Central memory CD8-positive, alpha-beta T cell (primary cell): Measurements from ENCODE around the gene RNF6.

Experiments
- ATAC-seq: fragments of 150-1000 bp; cut with Tn5 transposase; replicated peaks from 2 replicates; pipeline ENCODE4 v1.10.0; 2022; ENCODE audit warnings: mild to moderate bottlenecking, moderate FRiP score, moderate number of reproducible peaks; ENCODE audit not compliant: poor library complexity, severe bottlenecking; ENCODE audit errors: extremely low read depth
- DNase-seq, 2 donors: peaks; one replicate each; pipeline ENCODE4 v3.0.0; 2021; ENCODE audit warnings: low spot score in 2 of 2
- H3K27ac Mint-ChIP-seq: one replicate; pipeline ENCODE4 v1.8.0; 2022; ENCODE audit warnings: low read depth, mild to moderate bottlenecking, moderate library complexity, mixed read lengths
- H3K27me3 Mint-ChIP-seq: one replicate; pipeline ENCODE4 v1.8.0; 2022; ENCODE audit warnings: mixed read lengths
- H3K36me3 Mint-ChIP-seq: one replicate; pipeline ENCODE4 v1.8.0; 2022; ENCODE audit warnings: mild to moderate bottlenecking, moderate library complexity, mixed read lengths; ENCODE audit not compliant: insufficient read depth
- H3K4me1 Mint-ChIP-seq: one replicate; pipeline ENCODE4 v1.8.0; 2022; ENCODE audit warnings: mixed read lengths
- H3K4me3 Mint-ChIP-seq: one replicate; pipeline ENCODE4 v1.8.0; 2022; ENCODE audit warnings: mild to moderate bottlenecking, moderate library complexity, mixed read lengths
- H3K9me3 Mint-ChIP-seq: one replicate; pipeline ENCODE4 v1.8.0; 2022; ENCODE audit warnings: mixed read lengths

The RNF6 gene

DNA sequence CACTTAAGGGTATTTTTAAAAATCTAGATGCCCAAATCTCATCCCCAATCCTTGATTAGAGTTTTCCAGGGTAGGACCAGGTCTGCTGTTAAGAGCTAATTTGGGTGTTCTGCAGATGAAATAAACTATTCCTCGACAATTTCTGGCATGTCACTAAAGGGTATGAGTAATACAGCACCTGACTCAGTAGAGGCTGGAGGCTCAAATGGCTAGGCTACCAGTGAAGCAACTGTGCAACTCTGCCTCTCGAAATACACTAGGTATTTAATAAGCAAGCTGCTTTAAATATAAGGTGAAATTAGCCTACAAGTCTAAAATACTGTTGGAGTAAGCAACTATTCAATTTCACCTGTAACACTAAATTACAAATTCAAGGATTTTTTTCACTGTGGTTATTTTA is 1.5 kb downstream of the RNF6 start:
- Mint-ChIP-seq H3K36me3 (peaks cover 49% of the 10 kb centered on the region), H3K27ac (no peak overlapping the region), H3K4me1 (peaks cover 32% of the 10 kb centered on the region), H3K4me3 (peak overlapping the region; percentile 98), H3K9me3 (no peaks in the 10 kb centered on the region), H3K27me3 (no peaks in the 10 kb centered on the region)
- ATAC-seq, result no peak
- DNase-seq, result no peak

DNA sequence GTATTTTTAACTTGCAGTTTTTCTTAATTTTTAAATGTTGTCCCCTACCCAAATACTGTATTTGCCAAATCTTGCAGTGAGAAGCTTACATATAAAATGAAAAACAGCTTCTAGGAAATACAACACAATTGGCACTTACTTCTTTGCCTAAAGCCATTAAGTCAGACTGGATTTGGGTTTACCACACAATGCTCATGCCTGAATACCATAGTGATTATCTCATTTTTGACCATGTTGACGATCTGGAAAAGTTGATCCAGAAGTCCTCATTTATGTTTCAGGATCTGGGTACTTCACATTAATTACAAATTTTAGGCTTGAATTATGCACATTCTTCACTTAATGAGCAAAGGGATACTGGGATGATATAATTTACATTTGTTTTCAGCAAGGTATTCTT is 2.4 kb downstream of the RNF6 start:
- Mint-ChIP-seq H3K9me3 (no peaks in the 10 kb centered on the region), H3K4me3 (peak overlapping the region; percentile 36), H3K27me3 (no peaks in the 10 kb centered on the region), H3K4me1 (peaks cover 39% of the 10 kb centered on the region), H3K36me3 (peaks cover 57% of the 10 kb centered on the region), H3K27ac (no peak overlapping the region)
- ATAC-seq, result no peak
- DNase-seq, result no peak

- no peak for ATAC-seq
- no peaks in the 10 kb centered on the region for H3K9me3 Mint-ChIP-seq
- DNase-seq, result no peak
- peaks cover 33% of the 10 kb centered on the region for H3K4me1 Mint-ChIP-seq
- no peak overlapping the region for H3K4me3 Mint-ChIP-seq
- H3K36me3 Mint-ChIP-seq, result peaks cover 59% of the 10 kb centered on the region
- H3K27me3 Mint-ChIP-seq, result no peaks in the 10 kb centered on the region
- H3K27ac Mint-ChIP-seq, result no peak overlapping the region
Measured at GRCh38 chr13:26216042-26216441, 6.1 kb downstream of the RNF6 start.

DNA sequence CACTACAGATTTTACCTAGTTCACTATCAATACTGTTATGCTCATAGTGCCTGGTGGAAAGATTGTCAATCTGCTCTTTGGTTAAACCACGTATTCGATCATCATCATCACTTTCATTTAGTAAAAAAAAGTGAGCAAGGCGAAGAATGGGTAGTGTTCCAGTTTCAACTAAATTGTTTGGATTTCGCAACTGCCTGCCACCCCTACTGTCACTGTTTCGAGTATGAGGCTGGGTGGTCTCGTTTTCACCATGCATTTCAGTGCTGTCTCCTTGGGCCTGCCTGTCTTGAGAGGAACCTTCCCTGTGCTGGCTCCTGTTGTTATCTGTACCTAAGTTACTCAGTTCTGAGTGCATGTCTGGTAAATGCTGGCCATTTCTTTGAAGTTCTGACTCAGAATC is 8.1 kb downstream of the RNF6 start:
- H3K27me3 Mint-ChIP-seq, result no peaks in the 10 kb centered on the region
- H3K9me3 Mint-ChIP-seq, result no peaks in the 10 kb centered on the region
- DNase-seq (no peak), ATAC-seq (no peak)
- H3K27ac Mint-ChIP-seq, result no peak overlapping the region
- no peak overlapping the region for H3K4me3 Mint-ChIP-seq
- H3K4me1 Mint-ChIP-seq, result peaks cover 28% of the 10 kb centered on the region
- H3K36me3 Mint-ChIP-seq, result peaks cover 55% of the 10 kb centered on the region

- peaks cover 53% of the 10 kb centered on the region for H3K36me3 Mint-ChIP-seq
- no peaks in the 10 kb centered on the region for H3K9me3 Mint-ChIP-seq
- ATAC-seq, result no peak
Measured at GRCh38 chr13:26213345-26213744, 8.8 kb downstream of the RNF6 start.

DNA sequence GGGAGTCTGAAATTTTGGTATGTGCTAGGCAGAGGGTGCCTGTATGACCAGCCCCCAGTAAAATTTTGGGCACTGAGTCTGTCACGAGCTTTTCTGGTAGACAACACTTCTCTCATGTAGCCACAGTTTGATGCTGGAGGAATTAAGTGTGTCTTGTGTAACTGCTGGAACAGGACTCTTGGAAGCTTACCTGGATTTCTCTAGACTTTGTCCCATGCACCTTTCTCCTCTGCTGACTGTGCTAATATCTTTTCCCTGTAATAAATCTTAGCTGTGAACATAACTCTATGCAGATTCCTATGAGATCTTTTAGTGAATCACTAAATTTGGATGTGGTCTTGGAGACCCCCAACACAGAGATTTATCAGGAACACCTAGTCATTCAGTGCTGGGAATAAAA is 13.8 kb downstream of the RNF6 start:
- peaks cover 19% of the 10 kb centered on the region for H3K4me1 Mint-ChIP-seq
- H3K27me3 Mint-ChIP-seq, result no peaks in the 10 kb centered on the region
- H3K36me3 Mint-ChIP-seq, result peaks cover 28% of the 10 kb centered on the region
- no peaks in the 10 kb centered on the region for H3K9me3 Mint-ChIP-seq
- H3K27ac Mint-ChIP-seq, result no peak overlapping the region
- ATAC-seq (no peak), DNase-seq (no peak)
- H3K4me3 Mint-ChIP-seq, result no peak overlapping the region

More at GRCh38 chr13:26213345-26213744, 8.8 kb downstream of the RNF6 start:
- H3K27ac Mint-ChIP-seq, result no peak overlapping the region
- peaks cover 28% of the 10 kb centered on the region for H3K4me1 Mint-ChIP-seq
- no peak for DNase-seq
- no peaks in the 10 kb centered on the region for H3K27me3 Mint-ChIP-seq
- H3K4me3 Mint-ChIP-seq, result no peak overlapping the region

- Mint-ChIP-seq H3K27ac (no peak overlapping the region), H3K4me3 (no peak overlapping the region), H3K9me3 (no peaks in the 10 kb centered on the region), H3K4me1 (peaks cover 12% of the 10 kb centered on the region), H3K27me3 (no peaks in the 10 kb centered on the region), H3K36me3 (peaks cover 7% of the 10 kb centered on the region)
- no peak for DNase-seq
- no peak for ATAC-seq
Measured at GRCh38 chr13:26202365-26202972, 19.6 kb downstream of the RNF6 start.

DNA sequence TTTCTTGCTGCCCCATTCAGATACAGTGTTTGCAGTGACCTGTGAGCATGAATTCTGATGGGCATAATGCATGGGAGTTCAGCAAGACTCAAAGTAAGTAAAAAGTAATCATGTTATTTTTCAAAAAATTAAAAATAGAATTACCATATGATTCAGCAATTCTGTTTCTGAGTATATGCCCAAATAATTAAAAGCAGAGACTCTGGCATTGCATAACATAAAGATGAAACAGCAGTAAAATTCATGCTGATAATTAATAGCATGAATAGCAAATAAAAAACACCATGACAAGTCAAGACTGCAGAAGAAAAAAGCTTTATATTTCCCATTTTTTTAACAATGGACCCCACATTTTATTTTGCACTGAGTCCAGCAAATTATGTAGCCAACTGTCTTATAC is 21.3 kb downstream of the RNF6 start:
- Mint-ChIP-seq H3K4me1 (peaks cover 6% of the 10 kb centered on the region), H3K9me3 (peaks cover under 1% of the 10 kb centered on the region), H3K4me3 (no peak overlapping the region), H3K36me3 (peaks cover 3% of the 10 kb centered on the region), H3K27me3 (no peaks in the 10 kb centered on the region), H3K27ac (no peak overlapping the region)
- DNase-seq (no peak), ATAC-seq (no peak)

- H3K27ac Mint-ChIP-seq, result no peak overlapping the region
- H3K27me3 Mint-ChIP-seq, result no peaks in the 10 kb centered on the region
Measured at GRCh38 chr13:26198116-26198515, 24.0 kb downstream of the RNF6 start.

GRCh38 chr13:26197298-26197697 is 24.8 kb downstream of the RNF6 start:
- Mint-ChIP-seq H3K9me3 (peaks cover 6% of the 10 kb centered on the region), H3K27ac (no peak overlapping the region), H3K4me3 (no peak overlapping the region), H3K27me3 (no peaks in the 10 kb centered on the region), H3K36me3 (no peaks in the 10 kb centered on the region), H3K4me1 (peaks cover 6% of the 10 kb centered on the region)
- DNase-seq (no peak), ATAC-seq (no peak)

More at GRCh38 chr13:26198116-26198515, 24.0 kb downstream of the RNF6 start:
- Mint-ChIP-seq H3K4me1 (peaks cover 6% of the 10 kb centered on the region), H3K4me3 (no peak overlapping the region), H3K9me3 (peaks cover 6% of the 10 kb centered on the region), H3K36me3 (no peaks in the 10 kb centered on the region)
- ATAC-seq (no peak), DNase-seq (no peak)

- DNase-seq, result no peak
- Mint-ChIP-seq H3K4me1 (peaks cover 9% of the 10 kb centered on the region), H3K36me3 (peaks cover 17% of the 10 kb centered on the region), H3K9me3 (no peaks in the 10 kb centered on the region), H3K4me3 (peak overlapping the region; percentile 91), H3K27me3 (no peaks in the 10 kb centered on the region), H3K27ac (peak overlapping the region; percentile 96)
- no peak for ATAC-seq
Measured at GRCh38 chr13:26186995-26187394, 35.1 kb downstream of the RNF6 start.

DNA sequence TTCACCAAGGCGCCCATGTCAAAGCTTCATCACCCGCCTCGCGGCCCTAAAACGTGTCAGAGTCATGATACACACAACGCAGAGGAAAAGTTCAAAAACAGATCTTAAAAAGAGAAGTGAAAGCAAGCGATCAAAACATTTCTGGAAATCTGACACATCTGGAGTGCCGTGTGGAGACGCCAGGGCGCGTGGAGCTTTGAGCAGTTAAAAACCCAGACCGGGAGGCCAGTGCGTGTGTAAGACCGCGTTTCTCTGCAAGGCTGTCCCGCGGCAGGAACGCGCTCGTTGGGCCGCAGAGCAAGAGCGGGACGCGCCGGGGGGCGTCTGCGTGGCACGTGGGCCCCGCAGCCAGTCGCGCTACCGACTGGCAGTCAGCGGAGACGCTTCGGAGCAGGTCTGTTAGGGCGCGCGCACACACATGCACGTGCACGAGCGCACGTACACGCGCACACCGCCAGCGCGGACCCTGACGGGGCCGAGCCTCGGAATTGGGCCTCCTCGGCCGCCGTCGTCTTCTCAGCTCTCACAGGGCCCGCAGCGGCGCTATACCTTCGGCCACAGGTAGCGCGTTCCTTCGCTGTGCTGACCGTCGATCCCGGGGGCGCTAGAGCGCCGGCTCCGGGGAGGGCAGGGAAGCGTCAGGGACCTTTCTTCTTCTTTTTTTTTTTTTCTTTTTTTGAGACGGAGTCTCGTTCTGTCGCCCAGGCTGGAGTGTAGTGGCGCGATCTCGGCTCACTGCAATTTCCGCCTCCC is 35.8 kb downstream of the RNF6 start:
- Mint-ChIP-seq H3K27me3 (no peaks in the 10 kb centered on the region), H3K4me3 (peak overlapping the region; percentile 91), H3K27ac (peak overlapping the region; percentile 96), H3K9me3 (no peaks in the 10 kb centered on the region), H3K4me1 (peaks cover 9% of the 10 kb centered on the region), H3K36me3 (peaks cover 17% of the 10 kb centered on the region)
- DNase-seq (peak; percentile 83 to 87), ATAC-seq (peak; percentile 79)

DNA sequence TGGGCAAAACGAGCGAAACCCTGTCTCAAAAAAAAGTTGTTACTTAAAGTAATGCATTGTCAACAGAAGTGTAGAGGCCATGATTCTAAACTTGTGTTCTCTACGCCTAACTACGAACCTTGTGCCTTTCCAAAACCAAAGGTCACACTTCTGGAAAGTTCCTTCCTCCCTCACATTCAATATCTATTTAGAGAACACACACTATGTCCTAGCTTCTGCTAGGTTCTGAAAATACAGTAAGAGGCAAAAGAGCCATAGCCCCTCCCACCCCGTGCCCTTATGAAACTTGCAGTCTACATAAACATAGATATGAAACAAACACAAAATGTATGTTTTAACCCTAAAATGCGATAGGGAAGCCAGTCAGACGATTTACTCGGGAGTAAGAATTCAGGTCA is 36.4 kb downstream of the RNF6 start:
- Mint-ChIP-seq H3K4me1 (peaks cover 9% of the 10 kb centered on the region), H3K4me3 (peak overlapping the region; percentile 91), H3K27me3 (no peaks in the 10 kb centered on the region), H3K9me3 (no peaks in the 10 kb centered on the region), H3K27ac (peak overlapping the region; percentile 96), H3K36me3 (peaks cover 17% of the 10 kb centered on the region)
- DNase-seq (no peak), ATAC-seq (peak; percentile 10)
